NCI-H2107 treated with DMSO at 0.1 percent for 48 hours (cell line): Measurements from ENCODE around the gene STX1B.
"Not testable (repeated sequence)": the region's sequence is repeated elsewhere in the genome, so short reads cannot be mapped to it uniquely, and the experiment has no call there.

Source experiments
- DNase-seq: peaks from one replicate; lab custom pipeline; 2025; ENCODE audit not compliant: unreplicated experiment; lab: John Stamatoyannopoulos, UW

STX1B gene

GRCh38 chr16:31016018-31016417, 5.6 kb upstream of the STX1B start:
- no peak for DNase-seq

DNA sequence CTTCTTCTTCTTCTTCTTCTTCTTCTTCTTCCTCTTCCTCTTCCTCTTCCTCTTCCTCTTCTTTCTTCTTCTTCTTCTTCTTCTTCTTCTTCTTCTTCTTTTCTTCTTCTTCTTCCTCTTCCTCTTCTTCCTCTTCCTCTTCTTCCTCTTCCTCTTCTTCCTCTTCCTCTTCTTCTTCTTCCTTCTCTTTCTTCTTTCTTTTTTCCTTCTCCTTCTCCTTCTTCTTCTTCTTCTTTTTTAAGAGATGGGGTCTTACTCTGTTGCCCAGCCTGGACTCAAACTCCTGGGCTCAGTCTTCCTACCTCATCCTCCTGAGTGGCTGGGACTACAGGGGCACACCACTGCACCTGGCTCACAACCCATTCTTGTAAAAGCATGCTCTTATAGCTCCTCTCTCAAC, 2.9 kb upstream of the STX1B start:
- DNase-seq, result not testable (repeated sequence)

GRCh38 chr16:31011815-31012214, 1.4 kb upstream of the STX1B start:
- not testable (repeated sequence) for DNase-seq

DNA sequence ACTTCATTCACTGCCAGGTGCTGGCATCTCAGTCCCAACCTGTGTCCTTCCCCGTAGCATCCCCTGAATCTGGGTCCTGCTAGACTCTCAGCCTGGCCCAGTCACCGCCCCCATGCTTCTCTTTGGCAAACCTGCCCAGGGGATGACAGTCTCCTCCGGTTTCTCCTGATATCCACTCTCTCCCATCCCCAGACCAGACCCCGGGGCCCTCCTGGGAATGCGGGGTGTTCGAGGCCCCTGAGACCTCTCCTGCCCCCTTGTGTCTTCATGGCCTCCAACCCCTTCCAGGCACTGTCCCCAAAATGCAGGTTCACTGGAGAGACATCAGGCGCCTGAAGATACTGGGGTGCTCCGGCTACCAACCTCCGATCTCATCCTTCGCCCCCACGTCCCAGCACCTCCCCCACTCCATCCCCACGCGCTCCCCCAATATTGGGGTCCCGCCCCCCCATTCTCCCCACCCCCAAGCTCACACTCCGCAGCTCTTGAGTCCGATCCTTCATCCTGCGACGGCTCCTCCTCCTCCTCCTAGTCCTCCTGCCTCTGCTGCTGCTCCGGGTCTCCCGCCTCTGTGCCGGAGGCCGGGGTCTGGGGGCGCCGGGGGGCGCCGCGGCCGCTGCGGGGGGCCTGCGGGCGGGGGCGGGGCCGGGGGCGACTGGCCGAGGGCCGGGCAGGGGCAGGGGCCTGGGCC, 399 bp downstream of the STX1B start:
- no peak for DNase-seq

GRCh38 chr16:31009120-31009519, 1.3 kb downstream of the STX1B start:
- no peak for DNase-seq

- no peak for DNase-seq
These were observed 1.9 kb downstream of the STX1B start for GRCh38 chr16:31008551-31008950.

GRCh38 chr16:31008149-31008548, 2.3 kb downstream of the STX1B start:
- DNase-seq, result no peak

GRCh38 chr16:31007684-31008083, 2.8 kb downstream of the STX1B start:
- DNase-seq, result no peak

DNA sequence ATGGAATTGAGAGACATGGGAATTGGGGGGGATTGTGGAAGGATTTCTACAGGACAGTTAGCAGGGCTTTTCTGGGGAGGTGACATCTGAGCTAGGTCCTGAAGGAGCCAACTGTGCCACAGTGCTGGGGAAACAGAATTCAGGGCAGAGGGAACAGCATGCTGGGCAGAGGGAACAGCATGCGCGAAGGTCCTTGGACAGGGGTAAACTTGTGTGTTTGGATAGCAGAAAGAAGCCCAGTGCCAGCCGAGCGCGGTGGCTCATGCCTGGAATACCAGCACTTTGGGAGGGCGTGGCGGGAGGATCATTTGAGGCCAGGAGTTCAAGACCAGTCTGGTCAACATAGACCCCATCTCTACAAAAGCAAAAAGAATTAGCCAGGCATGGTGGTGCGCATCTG, 3.8 kb downstream of the STX1B start:
- no peak for DNase-seq

GRCh38 chr16:31006086-31006385, 4.4 kb downstream of the STX1B start:
- no peak for DNase-seq

- no peak for DNase-seq
These were observed 4.9 kb downstream of the STX1B start for GRCh38 chr16:31005350-31006085.

GRCh38 chr16:31004658-31005057, 5.8 kb downstream of the STX1B start:
- DNase-seq, result no peak

- no peak for DNase-seq
These were observed 6.7 kb downstream of the STX1B start for GRCh38 chr16:31003744-31004143.

GRCh38 chr16:31002862-31003341, 7.5 kb downstream of the STX1B start:
- no peak for DNase-seq

GRCh38 chr16:31002250-31002700, 8.2 kb downstream of the STX1B start:
- no peak for DNase-seq

- DNase-seq, result no peak
These were observed 8.8 kb downstream of the STX1B start for GRCh38 chr16:31001507-31002249.

DNA sequence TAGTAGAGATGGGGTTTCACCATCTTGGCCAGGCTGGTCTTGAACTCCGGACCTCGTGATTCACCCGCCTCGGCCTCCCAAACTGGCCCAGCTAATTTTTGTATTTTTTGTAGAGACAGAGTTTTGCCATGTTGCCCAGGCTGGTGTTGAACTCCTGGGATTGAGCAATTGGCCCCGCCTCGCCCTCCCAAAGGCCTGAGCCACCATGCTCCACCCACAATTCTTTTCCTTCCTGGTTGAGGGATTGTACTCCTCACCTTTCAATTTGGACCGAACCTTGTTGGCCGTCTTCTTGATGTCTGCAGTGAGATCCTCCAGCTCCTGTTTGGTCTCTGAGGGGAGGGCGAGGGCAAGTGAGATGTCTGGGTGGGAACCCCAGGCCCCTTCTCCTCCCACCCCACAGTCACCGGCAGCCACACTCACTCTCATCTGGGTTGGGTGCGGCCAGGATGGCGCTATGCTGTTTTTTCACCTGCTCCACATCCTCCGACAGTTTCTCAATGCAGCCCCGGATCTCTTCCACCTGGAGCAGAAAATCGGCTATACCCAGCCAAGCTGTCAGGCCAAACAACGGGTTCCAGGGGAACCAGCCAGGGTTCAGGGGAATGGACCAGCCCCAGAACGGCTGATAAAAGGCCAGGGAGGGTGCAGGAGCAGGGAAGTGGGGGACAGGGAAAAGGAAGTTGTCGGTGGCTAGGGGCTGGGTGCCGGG, 9.6 kb downstream of the STX1B start:
- no peak for DNase-seq

DNA sequence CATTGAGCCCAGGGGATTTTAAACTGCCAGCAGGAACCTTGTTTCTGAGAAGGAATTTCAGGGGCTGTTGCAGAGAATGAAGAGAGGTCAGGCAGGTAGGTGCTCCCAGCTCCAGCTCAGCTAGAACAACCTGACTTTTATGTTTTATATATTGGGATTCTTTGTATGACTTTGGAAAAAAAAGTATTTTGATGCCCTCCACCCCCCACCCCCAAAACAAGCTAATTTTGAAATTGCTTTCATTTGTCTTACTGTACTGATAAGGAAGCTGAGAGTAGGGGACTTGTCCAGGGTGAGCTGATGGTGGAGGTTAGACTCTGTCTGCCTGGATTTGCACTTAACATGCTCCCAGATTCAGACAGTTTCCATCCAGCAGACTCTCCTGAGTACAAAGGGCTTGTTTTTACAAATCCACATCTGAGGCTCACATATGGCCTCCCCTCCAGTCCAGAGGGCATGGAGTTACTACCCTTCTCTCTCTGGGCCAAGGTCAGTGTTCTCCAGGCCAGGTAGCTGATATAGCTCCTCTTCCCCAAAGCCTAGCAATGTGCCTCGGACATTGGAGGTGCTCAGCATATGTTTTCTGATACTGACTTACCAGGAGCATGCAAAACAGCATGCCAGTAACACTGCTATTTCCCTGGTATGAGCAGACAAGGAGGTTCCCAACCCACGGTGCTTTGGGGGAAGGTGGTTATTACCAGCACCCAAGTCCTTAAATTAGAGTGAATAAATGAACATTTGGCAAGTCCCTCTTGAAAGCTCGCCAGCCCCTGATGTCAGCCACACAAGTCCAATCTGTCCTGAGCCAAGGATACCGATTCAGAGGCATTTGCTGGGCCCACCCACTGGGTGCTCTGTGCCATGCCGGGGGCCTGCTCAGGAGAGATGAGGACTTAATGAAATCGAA, 11.3 kb downstream of the STX1B start:
- DNase-seq, result no peak

GRCh38 chr16:30997725-30998711, 12.4 kb downstream of the STX1B start:
- DNase-seq, result peak; percentile 12
